Measurements from ENCODE around the gene MAPK12.
A peak's percentile ranks its signal among the peaks of the same experiment; 100 is the strongest.
"Not testable (repeated sequence)": the region's sequence is repeated elsewhere in the genome, so short reads cannot be mapped to it uniquely, and the experiment has no call there.

Gene MAPK12

DNA sequence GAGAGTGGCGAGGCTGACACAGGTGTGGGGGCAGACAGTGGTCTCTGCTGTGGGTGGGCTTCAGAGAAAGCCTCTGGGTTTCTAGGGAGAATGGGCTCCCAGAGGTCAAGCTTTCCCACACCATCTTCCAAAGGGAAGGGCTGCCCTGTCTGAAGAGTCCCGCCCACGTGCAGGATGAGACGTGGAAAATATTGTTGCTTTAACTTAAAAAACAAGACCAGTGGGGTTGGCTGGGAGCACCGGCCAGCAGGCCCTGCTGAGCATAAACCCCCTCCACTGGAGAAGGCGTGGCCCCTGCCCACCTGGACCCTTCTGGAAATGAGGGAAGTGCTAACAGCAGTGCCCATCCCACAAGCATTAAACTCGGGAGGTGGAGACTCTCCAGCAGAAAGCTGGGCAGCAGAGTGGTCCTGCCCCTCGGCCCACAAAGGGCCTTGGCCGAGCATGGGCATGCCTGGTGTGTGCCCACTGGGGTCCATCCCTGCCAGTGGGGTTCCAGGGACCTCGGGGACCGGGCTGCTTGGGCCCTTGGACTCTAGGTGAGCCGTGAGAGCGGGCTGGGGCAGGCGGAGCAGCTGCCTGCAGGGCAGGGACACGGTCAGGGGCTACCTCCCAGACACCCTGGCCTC is 45.3 kb downstream of the MAPK12 start:
- DNase-seq (ENCODE audit: low spot score) = no peak

DNA sequence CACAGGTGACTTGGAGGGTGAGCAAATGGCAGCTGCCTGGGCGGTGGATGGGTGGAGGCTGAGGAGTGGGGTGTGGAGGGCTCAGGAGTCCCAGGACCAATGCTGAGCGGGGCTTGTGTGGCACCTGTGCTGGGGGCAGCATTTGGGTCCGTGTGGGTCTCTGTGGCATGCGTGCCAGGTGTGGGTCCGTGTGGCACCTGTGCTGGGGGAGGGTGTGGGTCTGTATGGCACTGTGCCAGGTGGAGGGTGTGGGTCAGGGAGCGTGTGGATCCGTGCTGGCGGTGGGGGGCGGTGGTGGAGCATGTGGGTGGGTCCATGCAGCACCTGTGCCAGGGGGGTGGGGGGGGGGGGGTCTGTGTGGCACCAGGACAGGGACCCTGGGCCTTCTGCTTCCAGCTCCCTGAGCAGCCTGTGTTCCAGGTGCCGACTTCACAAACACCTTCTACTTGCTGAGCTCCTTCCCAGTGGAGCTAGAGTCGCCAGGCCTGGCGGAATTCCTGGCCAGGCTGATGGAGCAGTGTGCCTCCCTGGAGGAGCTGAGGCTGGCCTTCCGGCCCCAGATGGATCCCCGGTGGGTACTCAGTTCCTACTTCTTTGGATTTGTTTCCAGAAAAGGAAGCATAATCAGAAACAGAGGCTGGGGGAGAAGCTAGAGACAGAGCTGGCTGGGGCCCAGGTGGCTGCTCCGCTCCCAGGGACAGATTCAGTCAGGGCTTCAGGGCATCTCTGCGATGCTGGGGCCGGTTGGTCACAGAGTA is 46.0 kb downstream of the MAPK12 start:
- DNase-seq (ENCODE audit: low spot score) = no peak

DNA sequence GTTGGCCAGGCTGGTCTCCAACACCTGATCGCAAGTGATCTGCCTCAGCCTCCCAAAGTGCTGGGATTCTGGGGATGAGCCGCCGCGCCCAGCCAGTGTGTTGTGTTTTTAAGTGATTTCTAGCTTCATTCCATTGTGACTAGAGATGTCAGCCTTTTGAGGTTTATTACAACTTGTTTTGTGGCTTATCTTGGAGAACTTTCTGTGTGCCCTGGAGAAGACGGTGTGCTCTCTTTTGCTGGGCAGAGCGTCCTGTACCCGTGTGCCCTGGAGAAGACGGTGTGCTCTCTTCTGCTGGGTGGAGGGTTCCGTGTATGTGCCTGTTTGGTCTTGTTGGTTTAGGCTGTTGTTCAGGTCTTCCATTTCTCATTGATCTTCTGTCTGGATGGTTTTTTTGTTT is 48.2 kb downstream of the MAPK12 start:
- no peak for DNase-seq (ENCODE audit: low spot score)

DNA sequence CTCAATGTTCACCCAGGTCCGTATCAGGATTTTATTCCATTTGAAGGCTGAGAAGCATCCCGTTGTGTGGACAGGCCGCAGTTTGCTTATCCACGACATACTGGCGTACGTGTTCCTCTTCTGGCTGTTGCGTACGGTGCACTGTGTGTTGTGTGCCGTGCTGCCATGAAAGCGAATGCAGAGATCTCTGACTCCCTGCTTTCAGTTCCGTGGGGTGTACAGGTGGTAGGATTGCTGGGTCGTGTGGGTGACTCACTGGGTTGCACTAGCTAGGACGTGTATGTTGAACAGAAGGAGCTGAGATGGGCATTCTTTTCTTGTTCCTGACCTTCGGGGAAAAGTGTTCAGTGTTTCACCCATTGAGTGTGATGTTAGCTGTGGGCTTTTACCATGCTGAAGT is 50.3 kb downstream of the MAPK12 start:
- no peak for DNase-seq (ENCODE audit: low spot score)

DNA sequence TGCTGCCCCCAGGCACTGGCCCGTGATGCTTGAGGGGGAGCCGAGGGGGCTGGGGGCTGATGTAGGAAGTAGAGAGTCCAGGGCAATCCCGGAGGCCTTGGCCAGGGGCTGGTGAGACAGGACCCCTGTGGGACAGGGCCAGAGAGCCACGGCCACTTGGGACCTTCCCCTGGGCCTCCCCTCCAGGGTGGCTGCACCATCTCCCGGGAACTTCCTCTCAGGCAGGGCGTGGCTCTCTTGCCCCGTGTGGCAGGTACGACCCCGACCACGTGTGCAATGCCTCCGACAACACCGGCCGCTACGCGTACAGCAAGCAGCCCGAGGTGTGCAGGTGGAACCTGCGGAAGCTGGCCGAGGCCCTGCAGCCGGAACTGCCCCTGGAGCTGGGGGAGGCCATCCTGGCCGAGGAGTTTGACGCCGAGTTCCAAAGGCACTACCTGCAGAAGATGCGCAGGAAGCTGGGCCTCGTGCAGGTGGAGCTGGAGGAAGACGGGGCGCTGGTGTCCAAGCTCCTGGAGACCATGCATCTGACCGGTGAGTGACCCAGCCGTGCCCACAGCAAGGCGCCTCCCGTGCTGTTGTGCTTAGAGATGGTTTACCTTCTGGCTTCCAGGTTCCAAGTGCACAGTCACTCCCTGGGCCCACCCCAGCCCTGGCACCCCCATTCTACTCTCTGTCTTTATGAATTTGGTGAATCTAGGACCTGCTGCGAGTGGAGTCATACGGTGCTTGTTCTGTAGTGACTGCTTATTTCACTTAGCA is 50.9 kb downstream of the MAPK12 start:
- DNase-seq (ENCODE audit: low spot score) = no peak

DNA sequence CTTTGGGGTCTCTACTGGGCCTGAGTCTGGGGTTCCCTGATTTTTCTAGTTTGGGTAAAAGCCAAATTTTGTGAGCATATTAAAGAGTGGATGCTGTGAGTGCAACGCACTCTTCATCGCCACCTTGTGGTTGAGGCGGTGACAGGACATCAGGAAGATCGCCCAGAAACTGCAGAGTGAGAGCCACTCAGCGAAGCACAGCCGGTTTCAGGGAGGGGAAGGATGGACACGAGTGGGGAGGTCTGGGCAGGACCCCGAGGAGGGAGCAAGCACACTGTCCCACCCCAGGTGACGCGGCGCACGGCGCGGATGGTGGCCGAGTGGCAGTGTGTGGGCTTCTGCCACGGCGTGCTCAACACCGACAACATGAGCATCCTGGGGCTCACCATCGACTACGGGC is 51.6 kb downstream of the MAPK12 start:
- DNase-seq (ENCODE audit: low spot score) = peak; percentile 83

DNA sequence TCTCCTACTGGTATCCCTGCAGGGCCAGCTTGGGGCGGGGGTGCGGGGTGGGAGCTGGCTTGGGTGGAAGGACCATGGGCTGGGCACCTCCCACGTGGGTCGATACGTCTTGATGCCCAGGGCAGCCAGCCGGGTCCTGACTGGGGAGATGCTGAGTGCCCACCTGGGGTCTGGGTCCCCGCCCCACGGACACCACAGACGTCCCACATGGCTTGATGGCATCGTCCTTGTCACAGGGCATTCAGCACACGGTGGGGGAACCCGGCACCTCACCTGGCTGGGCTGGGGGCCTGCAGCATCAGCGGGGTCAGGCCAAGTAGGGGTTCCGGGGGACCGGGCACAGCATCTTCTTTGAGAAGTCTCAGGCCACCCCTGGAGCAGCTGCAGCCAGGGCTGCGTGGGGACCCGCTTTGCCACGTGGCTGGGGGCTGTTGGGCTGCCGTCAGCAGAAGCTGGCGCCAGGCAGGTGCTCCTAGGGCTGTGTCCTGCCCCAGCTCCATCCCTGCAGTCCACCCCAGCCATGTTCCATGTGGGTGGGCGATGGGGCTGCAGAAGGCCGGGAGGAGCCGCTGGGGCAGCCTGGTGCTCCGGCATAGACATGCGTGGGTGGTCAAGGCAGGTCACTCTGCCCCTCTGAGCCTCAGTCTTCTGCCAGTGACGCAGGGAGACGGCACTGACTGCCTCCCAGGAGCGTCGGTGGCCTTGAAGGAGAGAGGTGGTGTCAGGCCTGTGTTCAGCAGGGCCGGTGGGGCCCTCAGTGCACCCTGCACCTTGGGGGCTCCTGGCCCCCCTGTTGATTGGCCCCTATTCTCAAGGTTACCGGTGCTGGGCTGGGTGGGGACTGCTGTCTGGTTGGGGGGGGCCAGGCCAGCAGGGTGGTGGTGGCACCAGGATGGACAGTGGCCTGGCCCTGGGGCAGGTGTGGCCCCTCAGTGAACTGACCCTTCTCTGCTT is 52.3 kb downstream of the MAPK12 start:
- no peak for DNase-seq (ENCODE audit: low spot score)

DNA sequence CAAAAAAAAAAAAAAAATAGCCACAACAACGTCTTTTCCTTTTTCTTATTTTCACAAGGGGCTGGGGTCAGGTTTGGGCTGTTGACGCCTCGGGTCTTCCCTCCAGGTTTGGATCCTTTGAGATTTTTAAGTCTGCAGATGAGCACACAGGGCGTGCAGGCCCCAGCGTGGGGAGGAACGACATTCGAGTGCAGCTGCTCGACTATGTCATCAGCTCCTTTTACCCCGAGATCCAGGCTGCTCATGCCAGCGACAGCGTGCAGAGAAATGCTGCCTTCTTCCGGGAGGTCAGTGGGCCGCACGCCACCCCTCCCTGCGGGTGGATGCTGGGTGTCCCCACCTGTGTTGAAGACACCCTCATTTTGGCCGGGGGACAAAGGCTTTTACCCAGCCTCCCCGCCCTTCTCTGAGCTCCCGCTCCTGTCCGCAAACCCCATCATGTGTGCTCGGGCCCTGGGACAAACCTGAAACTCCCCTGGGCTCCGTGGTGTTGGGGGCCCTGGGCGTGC is 53.0 kb downstream of the MAPK12 start:
- no peak for DNase-seq (ENCODE audit: low spot score)

DNA sequence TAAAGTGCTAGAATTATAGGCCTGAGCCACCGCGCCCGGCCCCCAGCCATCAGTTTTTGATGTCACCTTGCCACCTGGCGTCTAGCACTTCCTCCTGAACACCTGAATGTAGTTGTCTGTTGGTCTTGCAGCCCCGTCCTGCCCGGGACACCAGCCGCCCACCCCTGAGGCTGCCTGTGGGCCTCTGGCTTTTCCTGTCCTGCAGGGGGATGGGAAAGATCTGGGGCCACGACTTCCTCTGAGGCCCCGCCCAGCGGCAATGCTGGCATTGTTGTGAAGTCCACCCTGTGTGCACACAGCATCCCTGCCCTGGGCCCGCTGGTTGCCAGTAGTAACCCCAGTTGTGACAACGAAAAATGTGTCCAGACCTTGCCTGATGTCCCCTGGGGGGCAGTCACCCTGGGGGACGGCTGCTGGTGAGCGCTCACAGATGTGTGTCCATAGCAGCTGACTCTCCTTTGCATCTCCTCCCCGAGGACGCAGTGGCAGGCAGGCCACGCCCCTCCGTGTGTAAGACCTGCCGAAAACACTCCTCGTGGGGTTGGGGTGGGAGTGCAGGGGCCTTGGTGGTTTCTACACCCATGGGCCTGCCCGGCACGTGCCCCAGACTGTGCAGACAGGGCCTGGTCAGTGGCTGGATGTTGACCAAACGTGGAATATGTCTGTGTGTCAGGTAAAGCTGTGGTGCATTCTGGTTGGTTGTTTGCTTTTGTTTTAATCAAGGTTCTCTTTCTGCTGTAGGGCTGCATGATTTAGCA is 53.9 kb downstream of the MAPK12 start:
- DNase-seq (ENCODE audit: low spot score) = no peak

DNA sequence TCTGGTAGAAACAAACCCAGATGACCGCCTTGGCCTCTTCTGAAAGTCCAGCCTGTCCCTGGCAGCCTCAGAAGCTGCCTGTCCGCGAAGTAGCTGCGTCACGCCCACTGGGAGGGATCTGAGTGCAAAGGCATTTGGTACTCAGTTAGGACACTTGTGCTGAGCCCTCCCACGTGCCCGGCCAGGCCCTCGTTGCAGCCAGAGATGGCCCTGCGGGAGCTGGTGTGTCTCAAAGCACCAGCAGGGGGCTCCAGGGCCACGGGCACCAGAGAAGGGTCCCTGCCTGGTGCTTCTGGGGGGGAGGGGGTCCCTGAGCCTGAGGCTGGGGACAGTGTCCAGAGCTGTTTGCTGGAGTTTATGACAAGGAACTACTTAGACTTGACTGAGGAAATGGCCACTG is 54.9 kb downstream of the MAPK12 start:
- DNase-seq (ENCODE audit: low spot score) = peak; percentile 64

DNA sequence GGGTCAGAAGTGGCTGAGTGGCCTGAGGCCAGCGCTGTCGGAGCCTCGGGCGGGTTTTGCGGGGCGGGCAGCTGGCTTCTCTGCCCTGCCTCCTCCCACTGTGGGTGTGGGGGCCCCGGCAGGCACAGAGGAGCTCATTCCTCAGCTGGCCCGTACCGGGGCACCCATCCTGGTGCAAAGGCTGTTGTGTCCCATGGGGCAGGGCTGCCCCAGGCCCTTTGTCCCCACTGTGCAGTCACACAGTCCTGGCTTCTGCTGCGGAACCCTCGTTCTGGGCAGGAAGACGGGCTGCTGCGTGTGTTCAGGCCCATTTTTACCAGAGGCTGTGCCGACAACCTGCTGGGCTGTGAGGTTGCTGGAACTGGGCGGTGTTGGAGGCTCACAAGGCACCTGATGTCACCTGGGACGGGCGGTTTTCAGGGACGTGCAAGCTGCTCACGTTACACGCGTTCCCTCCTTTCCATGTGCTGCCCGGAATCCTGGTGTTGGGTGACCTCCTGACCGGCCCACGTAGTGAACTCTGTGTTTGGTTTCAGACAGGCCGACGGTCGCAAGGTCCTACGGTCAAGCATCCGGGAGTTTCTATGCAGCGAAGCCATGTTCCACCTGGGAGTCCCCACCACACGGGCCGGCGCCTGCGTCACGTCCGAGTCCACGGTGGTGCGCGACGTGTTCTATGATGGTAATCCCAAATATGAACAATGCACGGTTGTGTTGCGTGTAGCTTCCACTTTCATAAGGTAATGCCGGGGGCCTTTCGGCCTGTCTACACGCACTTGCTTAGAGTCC is 55.5 kb downstream of the MAPK12 start:
- no peak for DNase-seq (ENCODE audit: low spot score)

DNA sequence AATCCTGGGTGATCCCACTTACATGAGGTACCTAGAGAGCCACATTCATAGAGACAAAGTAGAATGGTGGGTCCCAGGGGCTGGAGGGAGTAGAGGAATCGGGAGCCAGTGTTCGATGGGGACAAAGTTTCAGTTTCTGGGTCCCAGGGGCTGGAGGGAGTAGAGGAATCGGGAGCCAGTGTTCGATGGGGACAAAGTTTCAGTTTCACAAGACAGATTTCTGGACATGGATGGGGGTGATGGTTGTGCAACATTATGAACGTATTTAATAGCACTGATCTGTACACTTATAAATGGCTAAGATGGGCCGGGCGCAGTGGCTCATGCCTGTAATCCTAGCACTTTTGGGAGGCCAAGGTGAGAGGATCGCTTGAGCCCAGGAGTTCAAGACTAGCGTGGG is 56.5 kb downstream of the MAPK12 start:
- not testable (repeated sequence) for DNase-seq (ENCODE audit: low spot score)

DNA sequence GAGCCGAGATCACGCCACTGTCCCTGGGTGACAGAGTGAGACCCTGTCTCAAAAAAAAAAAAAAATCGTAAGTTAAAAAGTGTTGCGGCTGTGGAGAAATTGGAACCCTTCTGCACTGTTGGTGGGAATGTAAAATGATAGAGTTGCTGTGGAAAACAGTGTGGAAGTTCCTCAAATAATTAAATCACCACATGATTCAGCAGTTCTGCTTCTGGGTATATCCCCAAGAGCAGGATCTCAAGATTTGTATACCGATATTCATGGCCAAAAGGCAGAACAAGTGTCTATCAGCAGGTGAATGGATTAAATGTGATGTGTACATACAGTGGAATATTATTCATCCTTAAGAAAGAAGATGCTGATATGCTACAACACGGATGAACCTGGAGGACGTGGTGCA is 56.9 kb downstream of the MAPK12 start:
- no peak for DNase-seq (ENCODE audit: low spot score)

DNA sequence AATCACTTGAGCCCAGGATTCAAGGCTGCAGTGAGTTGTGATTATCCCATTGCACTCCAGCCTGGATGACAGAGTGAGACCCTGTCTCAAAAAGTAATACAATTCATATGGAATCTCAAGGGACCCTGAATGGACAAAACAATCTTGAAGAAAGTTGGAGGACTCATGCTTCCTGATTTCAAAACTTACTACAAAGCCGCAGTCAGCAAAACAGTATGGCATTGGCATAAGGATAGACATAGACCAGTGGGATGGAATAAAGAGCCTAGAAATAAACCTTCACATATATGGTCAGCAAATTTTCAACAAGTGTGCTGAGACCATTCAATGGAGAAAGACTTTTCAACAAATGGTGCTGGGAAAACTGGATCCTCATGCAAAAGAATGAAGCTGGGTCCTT is 58.2 kb downstream of the MAPK12 start:
- DNase-seq (ENCODE audit: low spot score) = no peak
